Pons (tissue), 1 donor: ENCODE results near the gene DIP2C.
"Not testable (repeated sequence)": the region's sequence is repeated elsewhere in the genome, so short reads cannot be mapped to it uniquely, and the experiment has no call there.

Experiments used
- DNase-seq: peaks from one replicate; pipeline ENCODE4 v3.0.0-alpha.2; 2016; ENCODE audit warnings: low spot score

DIP2C gene

DNA sequence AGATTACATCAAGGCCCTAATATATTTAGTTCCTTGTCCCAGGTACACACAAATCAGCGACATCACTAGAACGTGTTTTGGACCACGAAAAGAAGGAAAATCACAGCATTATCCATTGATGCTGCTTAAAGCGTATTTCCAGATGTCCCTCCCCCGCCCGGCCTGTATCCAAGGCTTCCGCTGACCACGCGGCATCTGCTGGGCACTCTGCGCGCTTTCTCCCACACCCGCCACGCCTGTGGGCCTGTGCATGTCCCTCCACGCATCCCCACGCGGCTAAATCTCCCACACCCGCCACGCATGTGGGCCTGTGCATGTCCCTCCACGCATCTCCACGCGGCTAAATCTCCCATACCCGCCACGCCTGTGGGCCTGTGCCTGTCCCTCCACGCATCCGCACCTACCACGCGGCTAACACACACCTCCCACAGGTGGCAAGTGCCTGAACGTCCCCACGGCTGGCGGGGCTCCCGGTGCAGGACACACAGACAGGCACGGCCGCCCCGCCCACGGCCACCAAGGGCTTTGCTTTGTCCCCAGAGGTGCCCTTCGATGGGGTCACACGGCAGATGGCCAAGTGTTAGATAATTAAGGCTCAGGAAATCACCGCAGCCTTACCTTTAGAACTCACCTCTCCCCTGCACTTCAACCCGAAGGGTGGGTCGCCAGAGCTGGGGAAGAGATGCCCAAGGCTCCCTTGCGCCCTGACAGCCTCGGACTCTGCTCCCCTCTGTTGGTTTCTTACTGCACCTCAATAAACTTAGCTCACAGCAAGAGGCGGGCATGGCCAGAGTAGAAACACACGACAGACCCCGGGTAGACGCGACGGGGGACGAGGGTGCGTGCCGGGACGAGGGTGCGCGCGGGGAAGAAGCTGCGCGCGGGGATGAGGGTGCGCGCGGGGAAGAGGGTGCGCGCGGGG is 49.5 kb downstream of the DIP2C start:
- DNase-seq: no peak

DNA sequence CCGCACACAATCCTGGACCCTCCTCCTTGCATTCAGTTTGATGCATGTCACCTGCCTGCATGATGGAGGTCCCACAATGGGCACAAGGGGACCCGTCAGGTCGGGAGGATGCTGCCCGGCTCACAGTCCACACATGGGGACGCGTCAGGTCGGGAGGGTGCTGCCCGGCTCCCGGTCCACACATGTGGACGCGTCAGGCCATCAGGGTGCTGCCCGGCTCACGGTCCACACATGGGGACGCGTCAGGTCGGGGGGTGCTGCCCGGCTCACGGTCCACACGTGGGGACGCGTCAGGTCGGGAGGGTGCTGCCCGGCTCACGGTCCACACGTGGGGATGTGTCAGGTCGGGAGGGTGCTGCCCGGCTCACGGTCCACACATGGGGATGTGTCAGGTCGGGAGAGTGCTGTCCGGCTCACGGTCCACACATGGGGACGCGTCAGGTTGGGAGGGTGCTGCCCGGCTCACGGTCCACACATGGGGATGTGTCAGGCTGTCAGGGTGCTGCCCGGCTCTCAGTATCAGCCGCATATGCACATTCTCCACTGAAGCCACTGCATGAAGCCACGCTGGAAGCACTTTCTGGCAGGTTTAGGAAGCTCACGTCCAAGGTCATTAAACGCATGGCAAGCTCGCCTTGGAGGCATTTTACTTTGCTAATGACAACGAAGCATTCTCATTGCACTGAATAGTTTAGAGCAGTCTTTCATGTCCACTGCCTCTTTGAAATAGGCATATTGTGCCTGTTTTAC is 50.3 kb downstream of the DIP2C start:
- no peak for DNase-seq

DNA sequence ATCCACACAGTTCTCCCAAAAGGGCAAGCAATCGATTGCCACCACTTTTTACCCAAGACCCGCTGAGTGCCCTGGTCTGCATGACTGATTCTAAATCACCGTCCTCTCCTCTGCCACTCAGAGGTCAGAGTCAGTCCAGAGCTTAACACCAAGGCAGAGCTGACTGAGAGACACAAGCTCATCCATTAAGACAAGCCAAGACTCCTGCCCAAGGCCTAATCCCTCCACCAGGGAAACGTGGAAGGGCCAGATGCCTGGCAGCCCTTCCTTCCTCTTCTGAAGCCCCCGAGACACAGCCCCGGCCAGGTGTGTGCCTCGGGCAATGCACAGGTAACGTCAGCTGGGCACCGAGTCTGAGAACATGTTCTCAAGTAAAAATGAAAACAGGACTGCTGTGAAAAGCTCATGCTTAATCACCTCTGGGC is 51.7 kb downstream of the DIP2C start:
- DNase-seq: no peak

DNA sequence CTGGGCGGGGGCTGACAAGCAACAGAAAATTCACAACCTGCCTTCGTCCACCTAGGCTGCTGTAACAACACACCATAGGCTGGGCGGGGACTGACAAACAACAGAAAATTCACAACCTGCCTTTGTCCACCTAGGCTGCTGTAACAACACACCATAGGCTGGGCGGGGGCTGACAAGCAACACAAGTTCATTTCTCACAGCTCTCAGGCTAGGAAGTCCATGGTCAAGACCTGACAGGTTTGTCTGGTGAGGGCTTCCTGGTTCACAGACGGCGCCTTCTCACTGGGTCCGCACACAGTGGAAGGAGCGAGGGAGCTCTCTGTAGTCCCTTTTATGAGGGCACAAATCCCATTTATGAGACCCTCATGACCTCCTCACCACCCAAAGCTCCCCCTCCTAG is 52.2 kb downstream of the DIP2C start:
- DNase-seq: no peak

DNA sequence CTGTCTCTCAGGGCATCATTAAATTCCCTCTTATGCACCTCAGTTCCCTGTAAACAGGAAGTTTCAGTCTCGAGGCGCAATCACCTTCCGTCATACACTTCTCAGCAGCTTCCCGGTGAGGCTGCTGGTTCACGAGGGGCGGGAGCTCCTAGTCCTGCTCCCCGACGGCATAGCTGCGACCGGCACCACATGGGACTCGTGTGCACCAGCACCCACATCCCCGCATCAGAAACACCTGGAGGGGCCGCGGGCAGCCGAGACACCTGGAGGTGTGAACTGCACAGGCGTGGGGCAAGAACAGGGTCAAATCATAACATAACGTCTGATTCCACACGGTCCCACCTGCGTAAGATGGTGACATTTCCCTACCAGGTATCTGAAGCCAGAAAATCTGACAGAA is 52.7 kb downstream of the DIP2C start:
- no peak for DNase-seq

DNA sequence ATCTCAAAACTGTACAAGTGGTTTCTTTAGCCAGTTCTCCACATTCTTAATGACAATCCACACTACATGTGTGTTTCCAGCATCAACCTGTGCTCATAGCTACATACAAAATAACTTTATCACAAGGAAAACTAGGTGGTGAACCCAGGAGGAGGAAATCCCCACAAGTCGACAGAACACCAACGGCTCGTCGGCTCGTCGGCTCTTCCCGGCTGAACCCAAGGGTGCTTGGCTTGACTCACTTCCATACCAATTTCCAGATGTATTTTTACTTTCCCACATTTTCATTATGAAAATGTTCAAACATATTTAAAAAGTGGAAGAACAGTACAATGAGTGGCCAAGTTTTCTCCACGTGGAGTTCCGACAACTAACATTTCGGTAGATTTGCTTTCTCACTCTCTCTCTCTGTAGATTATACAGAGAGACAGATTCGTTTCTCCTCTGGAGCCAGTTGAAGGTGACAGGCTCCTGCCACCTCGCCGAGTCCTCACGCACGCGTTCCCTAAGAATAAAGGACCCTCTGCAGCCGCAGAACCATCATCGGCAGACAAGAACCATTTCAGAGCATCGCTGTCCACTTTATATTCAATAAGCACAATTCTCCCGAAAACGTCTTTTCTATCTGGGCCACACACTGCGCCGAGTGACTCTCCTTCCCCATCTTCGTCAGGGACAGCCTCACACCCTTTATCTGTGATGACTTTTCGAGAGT is 53.3 kb downstream of the DIP2C start:
- DNase-seq: no peak

DNA sequence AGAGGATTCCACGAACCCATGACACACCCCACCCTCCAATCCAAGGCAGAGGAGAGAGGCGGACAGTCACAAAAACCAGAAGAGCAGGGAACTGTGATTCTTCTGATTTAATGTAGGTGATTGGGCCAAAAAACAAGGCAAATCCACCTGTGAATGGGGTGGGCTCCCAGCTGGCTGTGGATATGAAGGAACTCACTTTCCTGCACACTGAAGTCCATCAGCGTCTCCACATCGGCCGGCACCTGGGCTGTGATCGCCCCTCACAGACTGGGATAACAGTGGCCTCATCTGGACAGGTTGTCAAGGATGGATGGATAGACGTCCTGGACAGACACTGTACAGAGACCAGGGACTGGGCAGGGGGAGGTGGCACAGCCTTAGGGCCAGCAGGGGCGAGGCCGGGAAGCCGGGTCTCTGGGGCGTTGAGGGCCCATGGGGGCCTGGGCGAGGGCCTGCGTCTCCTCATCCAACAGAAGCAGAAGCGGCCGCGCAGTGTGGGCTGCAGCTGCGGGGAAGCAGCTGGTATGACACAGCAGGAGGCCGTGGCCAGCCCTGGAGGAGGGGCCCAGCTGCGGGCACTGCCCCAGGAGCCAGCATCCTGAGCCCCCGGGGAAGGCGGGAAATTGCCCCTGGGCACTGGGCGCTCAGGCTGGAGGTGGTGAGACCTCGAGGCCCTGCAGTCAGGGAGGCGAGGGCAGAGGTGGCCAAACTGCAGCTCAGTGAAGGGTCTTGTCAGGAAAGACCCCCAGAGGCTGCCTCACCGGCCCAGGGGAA is 54.2 kb downstream of the DIP2C start:
- no peak for DNase-seq

DNA sequence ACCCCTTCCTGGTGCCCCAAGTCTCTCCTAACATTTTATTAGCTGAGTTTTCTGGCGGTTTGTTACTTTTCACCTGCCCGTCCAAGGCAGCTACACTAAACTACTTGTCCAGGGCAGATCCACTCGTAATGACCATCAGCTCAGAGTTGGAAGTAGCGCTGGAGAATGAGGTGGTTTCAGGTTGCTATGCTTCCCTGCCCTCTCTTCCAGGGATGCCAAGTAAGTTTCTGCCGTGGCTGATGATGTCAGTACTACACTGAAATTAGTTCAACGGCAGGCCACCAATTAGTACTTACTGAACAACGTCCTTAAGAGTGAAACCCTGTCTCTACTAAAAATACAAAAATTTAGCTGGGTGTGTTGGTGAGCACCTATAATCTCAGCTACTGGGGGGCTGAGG is 55.2 kb downstream of the DIP2C start:
- DNase-seq: no peak

DNA sequence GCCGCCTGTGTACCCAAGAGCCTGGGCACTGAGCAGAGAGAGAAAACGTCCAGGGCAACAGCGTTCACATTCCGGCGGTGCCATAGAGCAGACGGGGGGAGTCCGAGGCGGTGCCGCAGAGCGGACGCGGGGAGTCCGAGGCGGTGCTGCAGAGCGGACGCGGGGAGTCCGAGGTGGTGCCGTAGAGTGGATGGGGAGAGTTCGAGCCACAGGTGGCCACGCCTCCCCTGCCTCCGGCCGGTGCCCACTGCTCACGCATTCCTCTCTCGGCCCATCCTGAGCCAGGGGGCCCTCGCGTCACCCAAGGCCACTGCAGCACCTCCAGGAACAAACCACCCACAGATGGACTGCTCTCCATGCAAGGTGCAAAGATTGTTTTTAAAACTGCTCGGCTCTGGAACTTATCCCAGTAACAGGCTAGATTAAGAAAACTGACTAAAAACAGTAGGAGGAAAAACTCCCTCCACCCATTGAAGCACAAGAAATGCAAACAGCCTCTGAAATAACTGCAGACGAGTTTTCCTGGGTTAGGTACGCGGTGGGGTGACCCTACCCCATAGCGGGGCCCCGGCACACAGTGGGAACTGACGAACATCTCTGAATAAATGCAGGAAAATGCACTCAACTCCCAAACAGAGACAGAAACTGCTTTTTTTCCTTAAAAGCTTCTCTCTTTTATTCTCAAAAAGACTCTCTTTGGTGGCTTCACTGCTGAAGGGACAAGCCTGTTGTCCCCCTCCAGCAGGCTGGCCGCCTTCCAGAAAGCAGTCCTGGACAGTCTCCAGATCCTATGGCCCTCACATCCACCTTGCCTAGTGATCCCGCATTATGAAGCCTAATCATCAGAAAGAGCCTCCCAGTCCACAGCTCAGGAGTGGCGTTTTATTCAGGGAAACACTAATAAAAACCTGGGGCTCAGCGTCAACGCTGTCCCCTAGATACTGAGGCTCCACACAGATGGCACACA is 55.9 kb downstream of the DIP2C start:
- no peak for DNase-seq

DNA sequence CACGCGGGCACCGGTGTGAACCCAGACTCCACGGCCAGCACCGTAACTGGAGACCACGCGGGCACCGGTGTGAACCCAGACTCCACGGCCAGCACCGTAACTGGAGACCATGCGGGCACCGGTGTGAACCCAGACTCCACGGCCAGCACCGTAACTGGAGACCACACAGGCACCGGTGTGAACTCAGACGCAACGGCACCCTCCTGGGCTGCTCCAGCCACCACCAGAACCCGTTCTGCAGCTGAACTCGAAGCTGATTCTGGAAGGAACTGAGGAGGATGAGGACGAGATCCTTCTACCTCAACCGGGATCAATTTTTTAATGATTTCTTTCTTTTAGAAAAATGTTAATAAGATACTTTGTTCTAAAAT is 56.7 kb downstream of the DIP2C start:
- not testable (repeated sequence) for DNase-seq

DNA sequence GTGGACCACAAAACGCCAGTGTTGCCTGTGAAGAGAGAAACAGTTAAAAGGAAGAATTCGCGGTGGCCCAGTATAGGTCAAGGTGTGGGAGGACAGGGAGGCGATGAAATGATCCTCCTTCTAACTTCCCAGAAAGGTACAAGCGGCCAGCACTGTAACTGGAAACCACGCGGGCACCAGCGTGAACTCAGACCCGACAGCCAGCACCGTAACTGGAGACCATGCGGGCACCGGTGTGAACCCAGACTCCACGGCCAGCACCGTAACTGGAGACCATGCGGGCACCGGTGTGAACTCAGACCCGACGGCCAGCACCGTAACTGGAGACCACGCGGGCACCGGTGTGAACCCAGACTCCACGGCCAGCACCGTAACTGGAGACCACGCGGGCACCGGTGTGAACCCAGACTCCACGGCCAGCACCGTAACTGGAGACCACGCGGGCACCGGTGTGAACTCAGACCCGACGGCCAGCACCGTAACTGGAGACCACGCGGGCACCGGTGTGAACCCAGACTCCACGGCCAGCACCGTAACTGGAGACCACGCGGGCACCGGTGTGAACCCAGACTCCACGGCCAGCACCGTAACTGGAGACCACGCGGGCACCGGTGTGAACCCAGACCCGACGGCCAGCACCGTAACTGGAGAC is 57.2 kb downstream of the DIP2C start:
- not testable (repeated sequence) for DNase-seq

DNA sequence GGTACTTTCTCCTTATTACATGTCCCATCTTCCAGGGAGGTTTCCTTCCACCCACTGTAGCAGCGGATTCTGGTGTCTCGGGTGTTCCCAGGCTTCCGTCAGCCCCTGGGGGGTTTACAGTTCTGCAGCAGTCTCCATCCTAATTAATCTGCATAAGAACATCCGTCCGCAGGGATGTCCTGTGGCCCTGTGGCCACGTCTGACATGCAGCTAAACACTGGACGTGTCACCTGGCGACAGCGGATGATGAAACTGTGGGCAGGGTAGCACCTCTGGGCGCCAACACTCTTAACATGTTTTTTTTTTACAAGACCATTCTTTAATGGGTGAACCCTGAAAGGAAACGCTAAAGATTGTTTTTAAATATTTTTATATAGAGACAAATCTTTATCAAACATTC is 58.2 kb downstream of the DIP2C start:
- no peak for DNase-seq

DNA sequence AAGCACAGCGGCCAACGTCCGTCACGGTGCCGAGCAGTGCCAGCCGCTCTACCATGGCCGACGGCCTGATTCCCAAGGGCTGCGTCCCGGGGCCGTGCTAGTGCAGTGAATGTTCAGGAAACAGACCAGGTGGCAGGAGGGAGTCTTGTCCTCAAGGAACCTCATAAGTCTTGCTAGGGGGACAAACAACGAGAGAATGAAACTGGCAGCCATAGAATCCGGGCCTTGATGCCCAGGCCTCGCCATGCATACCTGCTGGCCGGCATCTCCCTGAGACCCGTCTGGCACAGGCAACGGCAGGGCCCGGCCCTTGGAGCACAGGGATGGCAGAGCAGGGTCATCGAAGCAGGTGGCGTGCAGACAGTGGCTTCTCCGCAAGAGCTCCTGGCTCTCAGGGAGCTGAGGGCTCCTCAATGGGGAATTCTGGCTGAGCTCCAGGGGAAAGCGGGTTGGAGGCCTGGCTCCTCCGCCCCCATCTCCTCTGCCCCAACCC is 58.8 kb downstream of the DIP2C start:
- DNase-seq: no peak

DNA sequence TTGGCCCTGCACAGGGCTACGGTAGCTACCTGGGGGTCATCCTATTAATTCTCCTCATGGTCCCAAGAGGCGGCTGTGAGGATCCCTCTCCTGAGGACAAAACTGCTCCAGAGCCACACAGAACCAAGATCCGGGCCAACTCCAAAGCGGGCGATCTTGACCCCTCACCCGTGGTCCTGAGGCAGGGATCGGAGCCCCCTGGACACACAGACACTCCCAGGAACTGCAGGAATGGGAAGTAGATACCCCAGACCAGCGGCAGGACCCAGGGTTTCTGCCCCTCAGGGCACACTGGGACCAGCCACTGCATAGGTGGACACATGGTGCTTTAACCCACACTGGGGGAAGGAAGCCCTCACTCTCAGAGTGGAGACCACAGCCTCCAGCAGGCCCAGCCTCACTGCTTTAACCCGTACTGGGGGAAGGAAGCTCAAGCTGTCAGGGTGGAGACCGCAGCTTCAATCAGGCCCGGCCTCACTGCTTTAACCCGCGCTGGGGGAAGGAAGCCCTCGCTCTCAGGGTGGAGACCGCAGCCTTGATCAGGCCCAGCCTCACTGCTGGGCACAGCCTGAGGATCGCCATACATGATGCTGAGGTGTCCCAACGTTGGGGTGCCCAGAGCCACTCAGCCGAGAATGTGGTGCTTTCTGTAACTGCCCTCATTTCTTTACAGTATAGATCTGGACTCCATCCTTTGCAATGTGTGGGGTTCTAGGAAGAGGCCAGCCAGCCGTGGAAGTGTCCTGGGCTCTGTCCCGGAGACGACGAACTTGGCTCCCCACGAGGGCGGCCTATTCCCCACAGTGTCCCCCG is 60.1 kb downstream of the DIP2C start:
- DNase-seq: no peak

DNA sequence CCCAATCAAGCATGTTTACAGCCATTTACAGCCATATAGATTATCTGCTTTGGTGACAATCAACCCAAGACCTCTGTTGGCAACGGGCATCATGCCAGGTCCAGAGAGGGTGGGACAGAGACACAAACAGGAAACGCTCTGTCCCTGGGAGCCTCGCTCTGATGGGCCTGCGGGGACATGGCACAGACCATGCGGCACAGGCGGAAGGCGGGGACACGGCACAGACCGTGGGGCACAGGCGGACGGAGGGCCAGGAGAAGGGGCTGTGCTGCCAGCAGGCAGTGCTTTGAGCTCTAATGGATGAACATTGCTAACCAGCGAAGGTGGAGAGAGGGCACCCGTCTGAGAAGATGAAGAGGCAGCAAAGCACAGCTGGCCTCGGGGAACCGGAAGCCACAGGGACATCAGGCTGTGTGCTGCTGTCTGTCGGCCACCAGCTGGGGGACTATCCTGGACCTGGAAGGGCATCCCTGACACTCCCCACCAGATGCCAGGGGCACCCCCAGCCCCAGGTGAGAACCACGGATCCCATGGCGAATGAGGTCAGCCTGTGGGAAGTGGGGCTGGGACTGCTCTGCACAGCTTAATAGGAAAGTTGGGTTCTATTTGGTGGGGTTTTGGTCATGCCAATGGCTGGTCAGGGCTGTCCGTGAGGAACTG is 61.0 kb downstream of the DIP2C start:
- DNase-seq: peak; percentile 82

DNA sequence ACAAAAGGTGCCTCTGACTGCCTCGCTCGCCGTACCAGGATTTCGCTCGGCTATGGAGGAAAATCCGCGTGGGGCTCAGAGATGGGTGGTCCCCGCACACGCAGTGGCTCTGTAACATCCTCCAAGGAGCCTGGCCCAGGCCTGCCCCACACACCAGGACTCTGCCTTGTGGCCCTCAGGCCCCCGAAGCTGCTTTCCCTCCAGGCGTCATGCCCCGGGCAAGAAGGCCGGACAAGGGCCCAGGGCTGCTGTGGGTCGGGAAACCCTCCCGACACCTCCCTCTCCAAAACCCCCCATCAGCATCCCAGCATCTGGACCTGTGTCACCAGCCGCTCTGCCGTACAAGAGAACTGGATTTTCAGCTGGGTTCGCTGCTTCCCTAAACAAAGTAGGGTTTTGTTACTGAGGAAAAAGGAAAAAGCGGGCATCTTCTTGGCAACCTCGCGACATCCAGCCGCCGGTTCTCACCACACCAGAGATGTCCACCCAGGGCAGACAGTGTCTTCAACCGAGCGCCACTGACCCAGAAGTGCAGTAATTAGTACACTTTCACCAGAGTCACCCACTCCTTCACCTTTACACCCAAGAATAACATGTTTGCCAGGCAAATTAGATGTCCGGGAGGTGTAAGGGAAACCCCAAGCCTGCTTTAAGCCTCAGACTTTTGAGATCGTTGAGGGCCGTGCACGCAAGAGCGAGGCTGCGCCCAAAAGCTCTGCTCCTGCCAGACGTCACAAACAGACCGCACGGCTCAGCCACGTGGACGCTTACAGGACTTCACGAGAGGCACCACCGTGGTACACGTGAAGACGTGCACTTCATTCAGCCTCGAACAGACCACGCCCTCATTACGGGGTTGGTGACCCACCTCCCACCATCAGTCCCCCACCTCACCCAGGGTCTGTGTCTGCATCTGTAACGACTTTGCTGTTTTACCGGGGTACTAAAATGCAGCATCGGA is 62.2 kb downstream of the DIP2C start:
- DNase-seq: peak; percentile 68
